H1 (cell line): Measurements from ENCODE around the gene DEPDC4. TPM values are rescaled to one million over a fixed set of nuclear protein-coding genes. Genes with fewer than 3 reads are reported as not detected.

Experiments used
- CTCF ChIA-PET: fragments of 300-600 bp; sonication (Branson Sonifier 250); formaldehyde crosslinking; loops from one replicate; lab custom pipeline; 2021; ENCODE audit not compliant: partially characterized antibody; lab: Charles Lee
- POLR2A ChIA-PET: fragments of 300-600 bp; sonication (Branson Sonifier 250); formaldehyde crosslinking; loops from one replicate; lab custom pipeline; 2021; ENCODE audit warnings: inconsistent platforms; ENCODE audit not compliant: partially characterized antibody; lab: Charles Lee
- DNase-seq, 2 experiments: peaks; one replicate each; pipeline versions ENCODE4 v3.0.0 to v3.0.0-alpha.2; 2010 to 2022; ENCODE audit warnings: low spot score in 2 of 2, low read depth in 1 of 2, mixed read lengths in 1 of 2
- FAIRE-seq: peaks from 2 replicates; lab custom pipeline; 2011; peaks lifted over from hg19 to GRCh38; lab: Jason Lieb, UNC
- H2AFZ ChIP-seq: 2 replicates; pipeline ENCODE4 v1.8.1; 2012; ENCODE audit warnings: low read length, inconsistent platforms
- H2AK5ac ChIP-seq: 2 replicates; pipeline ENCODE4 v1.6.1; 2013; ENCODE audit warnings: low read depth, low read length
- H2BK120ac ChIP-seq: replicated peaks from 2 replicates; pipeline ENCODE3; 2013; ENCODE audit warnings: low read depth, low read length, inconsistent platforms
- H2BK12ac ChIP-seq: 2 replicates; pipeline ENCODE4 v1.6.1; 2013; ENCODE audit warnings: low read depth, low read length
- H2BK15ac ChIP-seq: 2 replicates; pipeline ENCODE4 v1.6.1; 2013; ENCODE audit warnings: low read length
- H2BK20ac ChIP-seq: 2 replicates; pipeline ENCODE4 v1.6.1; 2013; ENCODE audit warnings: low read length
- H2BK5ac ChIP-seq: 2 replicates; pipeline ENCODE4 v1.6.1; 2013; ENCODE audit warnings: low read depth, low read length
- H3K14ac ChIP-seq: 2 replicates; pipeline ENCODE4 v1.6.1; 2013; ENCODE audit warnings: inconsistent platforms; ENCODE audit not compliant: insufficient read length
- H3K18ac ChIP-seq: 2 replicates; pipeline ENCODE4 v1.6.1; 2013; ENCODE audit warnings: low read length; ENCODE audit errors: extremely low read depth
- H3K23ac ChIP-seq: 2 replicates; pipeline ENCODE4 v1.6.1; 2013; ENCODE audit warnings: inconsistent platforms; ENCODE audit not compliant: insufficient read length
- H3K23me2 ChIP-seq: 2 replicates; pipeline ENCODE4 v1.6.1; 2013; ENCODE audit warnings: low read depth, low read length
- H3K27ac ChIP-seq: 2 replicates; pipeline ENCODE4 v1.6.1; 2011; ENCODE audit warnings: low read depth, low read length, inconsistent platforms
- H3K27me3 ChIP-seq, 4 experiments: replicated peaks in 1 of 4; 1 replicate in 1 of 4; 2 replicates in 3 of 4; pipeline versions ENCODE4 v1.6.1 to v1.8.1; 2011 to 2013; ENCODE audit warnings: low read length in 3 of 4, mild to moderate bottlenecking in 3 of 4, inconsistent platforms in 2 of 4, mixed read lengths in 2 of 4, moderate library complexity in 1 of 4; ENCODE audit not compliant: control insufficient read depth in 3 of 4, insufficient read depth in 3 of 4; ENCODE audit errors: extremely low read depth in 1 of 4
- H3K36me3 ChIP-seq, 4 experiments: 2 replicates each; pipeline versions ENCODE4 v1.6.1 to v1.8.1; 2011 to 2013; ENCODE audit warnings: mild to moderate bottlenecking in 4 of 4, low read length in 3 of 4, moderate library complexity in 2 of 4, control low read depth in 1 of 4, inconsistent platforms in 1 of 4; ENCODE audit not compliant: insufficient read depth in 4 of 4, control insufficient read depth in 2 of 4
- H3K4ac ChIP-seq: replicated peaks from 2 replicates; pipeline ENCODE3; 2013; ENCODE audit warnings: low read length, low read depth, mixed read lengths, inconsistent platforms; ENCODE audit not compliant: insufficient read length
- H3K4me1 ChIP-seq, 4 experiments: replicated peaks in 1 of 4; 1 replicate in 1 of 4; 2 replicates in 3 of 4; pipeline versions ENCODE4 v1.6.1 to v1.8.1; 2011 to 2013; ENCODE audit warnings: low read length in 3 of 4, inconsistent platforms in 2 of 4, mixed read lengths in 1 of 4; ENCODE audit not compliant: insufficient read depth in 4 of 4, control insufficient read depth in 3 of 4
- H3K4me2 ChIP-seq, 2 experiments: 2 replicates each; pipeline versions ENCODE4 v1.6.1 to v1.8.1; 2011 to 2013; ENCODE audit warnings: low read depth in 2 of 2, low read length in 2 of 2, control low read depth in 1 of 2, inconsistent platforms in 1 of 2, mild to moderate bottlenecking in 1 of 2; ENCODE audit not compliant: insufficient read depth in 1 of 2
- H3K4me3 ChIP-seq, 4 experiments: fragments of 200-600, 300-600 bp in 1 of 4; sonication (generic), shearing (Covaris generic), sonication (Bioruptor Twin) in 1 of 4; 2 replicates each; pipeline versions ENCODE4 v1.5.1 to v1.8.1; 2011 to 2016; ENCODE audit warnings: low read length in 4 of 4, low read depth in 3 of 4, control low read depth in 2 of 4, inconsistent platforms in 2 of 4, mild to moderate bottlenecking in 2 of 4, mixed read lengths in 1 of 4, moderate library complexity in 1 of 4; ENCODE audit not compliant: insufficient read depth in 2 of 4; ENCODE audit errors: extremely low read depth in 1 of 4
- H3K56ac ChIP-seq: replicated peaks from 2 replicates; pipeline ENCODE3; 2013; ENCODE audit warnings: low read depth, mild to moderate bottlenecking, mixed read lengths, low read length, inconsistent platforms; ENCODE audit not compliant: insufficient read length
- H3K79me1 ChIP-seq: 2 replicates; pipeline ENCODE4 v1.6.1; 2013; ENCODE audit warnings: low read depth, low read length, control low read depth
- H3K79me2 ChIP-seq, 2 experiments: 2 replicates each; pipeline versions ENCODE4 v1.6.1 to v1.8.1; 2012 to 2013; ENCODE audit warnings: low read length in 2 of 2, mild to moderate bottlenecking in 2 of 2, inconsistent platforms in 1 of 2; ENCODE audit not compliant: insufficient read depth in 2 of 2, control insufficient read depth in 1 of 2
- H3K9ac ChIP-seq, 4 experiments: replicated peaks in 1 of 4; 1 replicate in 1 of 4; 2 replicates in 3 of 4; pipeline versions ENCODE4 v1.6.1 to v1.8.1; 2011 to 2013; ENCODE audit warnings: low read depth in 3 of 4, low read length in 3 of 4, control low read depth in 2 of 4, mild to moderate bottlenecking in 2 of 4, moderate library complexity in 2 of 4, inconsistent platforms in 1 of 4; ENCODE audit errors: extremely low read depth in 1 of 4
- H3K9me3 ChIP-seq, 2 experiments: 2 replicates each; pipeline versions ENCODE4 v1.6.1 to v1.8.1; 2012 to 2013; ENCODE audit warnings: mild to moderate bottlenecking in 2 of 2, moderate library complexity in 2 of 2, control low read depth in 1 of 2, inconsistent platforms in 1 of 2, low read depth in 1 of 2, low read length in 1 of 2, mixed read lengths in 1 of 2; ENCODE audit not compliant: insufficient read depth in 2 of 2
- H4K20me1 ChIP-seq, 2 experiments: replicated peaks in 1 of 2; 2 replicates each; pipeline versions ENCODE3 to v1.8.1; 2011 to 2013; ENCODE audit warnings: inconsistent platforms in 2 of 2, low read length in 2 of 2, mild to moderate bottlenecking in 1 of 2; ENCODE audit not compliant: insufficient read depth in 2 of 2, control insufficient read depth in 1 of 2
- H4K5ac ChIP-seq: 2 replicates; pipeline ENCODE4 v1.6.1; 2013; ENCODE audit warnings: low read length, low read depth, mixed read lengths, inconsistent platforms; ENCODE audit not compliant: insufficient read length
- H4K8ac ChIP-seq: 2 replicates; pipeline ENCODE4 v1.8.0; 2013; ENCODE audit warnings: mild to moderate bottlenecking, moderate library complexity, low read length, inconsistent platforms; ENCODE audit not compliant: insufficient read depth; ENCODE audit errors: extremely low read depth
- H4K91ac ChIP-seq: replicated peaks from 2 replicates; pipeline ENCODE3; 2013; ENCODE audit warnings: low read length, mixed read lengths, inconsistent platforms; ENCODE audit not compliant: insufficient read length
- CTCF ChIP-seq, 3 experiments: IDR thresholded peaks; 1 replicate in 2 of 3; 2 replicates in 1 of 3; pipeline versions ENCODE4 v1.5.1 to v1.6.1; 2011; ENCODE audit warnings: low read length in 3 of 3, mild to moderate bottlenecking in 3 of 3, inconsistent platforms in 2 of 3, low read depth in 1 of 3, moderate library complexity in 1 of 3; ENCODE audit not compliant: insufficient read depth in 1 of 3; ENCODE audit errors: control extremely low read depth in 1 of 3
- RAD21 ChIP-seq, 2 experiments: IDR thresholded peaks in 1 of 2; conservative IDR thresholded peaks in 1 of 2; 2 replicates each; pipeline ENCODE4 v1.6.1; 2011; ENCODE audit warnings: low read depth in 2 of 2, low read length in 2 of 2, improper control_type of control experiment in 1 of 2, inconsistent platforms in 1 of 2, mild to moderate bottlenecking in 1 of 2, moderate library complexity in 1 of 2
- SP2 ChIP-seq: IDR thresholded peaks from 2 replicates; pipeline ENCODE4 v1.6.1; 2012; ENCODE audit warnings: mild to moderate bottlenecking, low read length, inconsistent platforms
- WGBS, 2 experiments: shearing (Covaris generic) in 1 of 2; methylation state at CpG; one replicate each; pipeline versions ENCODE4 v1.1.6 to v1.1.7; 2013 to 2015; ENCODE audit warnings: low lambda C conversion rate in 2 of 2, mixed read lengths in 2 of 2, inconsistent platforms in 1 of 2, low coverage in 1 of 2, missing lambda C conversion rate in 1 of 2; ENCODE audit not compliant: insufficient replicate concordance in 2 of 2, insufficient coverage in 1 of 2, insufficient read length in 1 of 2; ENCODE audit errors: extremely low coverage in 1 of 2, missing lambda C conversion rate in 1 of 2; 5-methylcytosine and 5-hydroxymethylcytosine counted together
- polyA plus RNA-seq, 7 experiments: library from polyadenylated mRNA; depleted of rRNA in 3 of 7; stranded (reverse) in 5 of 7; unstranded in 2 of 7; fragments of >200 nt in 5 of 7; fragments of 200-250 nt in 2 of 7; gene quantifications; 1 replicate in 5 of 7; 2 replicates in 1 of 7; 4 replicates in 1 of 7; pipeline versions ENCODE4 v1.2.1 to v1.2.3, GENCODE V29; 2011 to 2013; ENCODE audit warnings: missing spikeins in 2 of 7, mixed read lengths in 2 of 7
- total RNA-seq: library from RNA; stranded (reverse); fragmentation: NEBNext Ultra II Directional; extraction: Animal tissue kit (Norgen Biotek cat#: 25700); gene quantifications from 2 replicates; pipeline ENCODE4 v1.2.1, GENCODE V29; 2021

DEPDC4 gene
- total and polyA plus RNA-seq, 2 of the 8 experiments (the other 6 are each of a cell fraction or from before 2014, with no cell fraction given), result 0.80 to 3.8 TPM

DNA sequence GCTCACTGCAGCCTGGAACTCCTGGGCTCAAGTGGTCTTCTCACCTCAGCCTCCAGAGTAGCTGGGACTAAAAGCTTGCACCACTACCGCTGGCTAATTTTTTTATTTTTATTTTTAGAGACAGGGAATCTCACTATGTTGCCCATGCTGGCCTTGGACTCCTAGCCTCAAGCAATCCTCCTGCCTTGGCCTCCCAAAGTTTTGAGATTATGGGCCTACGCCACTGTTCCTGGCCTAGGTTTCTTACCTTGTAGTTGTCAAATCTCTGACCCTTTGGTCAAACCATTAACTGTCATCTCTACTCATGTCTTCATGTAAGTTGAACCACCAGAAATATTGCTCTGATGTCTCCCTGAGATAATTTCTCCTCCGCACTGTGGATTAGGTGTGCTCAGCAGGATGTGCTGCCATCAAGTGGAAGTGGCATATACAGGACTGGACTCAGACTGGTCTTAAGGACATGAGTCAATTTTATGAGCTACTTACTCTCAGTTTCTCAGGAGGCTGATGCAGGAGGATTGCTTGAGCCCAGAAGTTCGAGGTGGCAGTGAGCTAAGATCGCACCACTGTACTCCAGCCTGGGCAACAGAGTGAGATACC, 37.7 kb downstream of the DEPDC4 start:
- Histone ChIP-seq H4K5ac (no peak overlapping the region), H3K27ac (no peak overlapping the region), H3K56ac (no peak overlapping the region), H3K23ac (no peak overlapping the region), H3K23me2 (no peaks in the 10 kb centered on the region; the same call in 1 of the 2 replicates), H2AFZ (no peak overlapping the region), H3K79me2 (no peaks in the 10 kb centered on the region), H2AK5ac (no peak overlapping the region), H3K9ac (no peak overlapping the region), H3K36me3 (peaks cover 0 to 12% (median 3%) of the 10 kb centered on the region in 4 experiments; a peak in 3 of 8 replicates), H2BK20ac (no peak overlapping the region), H4K8ac (no peak overlapping the region), H2BK12ac (no peak overlapping the region), H3K4ac (no peak overlapping the region), H3K4me1 (no peaks in the 10 kb centered on the region), H2BK120ac (no peak overlapping the region), H2BK5ac (no peak overlapping the region), H3K18ac (no peak overlapping the region), H4K20me1 (no peaks in the 10 kb centered on the region), H3K27me3 (no peaks in the 10 kb centered on the region), H3K9me3 (no peaks in the 10 kb centered on the region), H3K4me2 (no peak overlapping the region), H4K91ac (no peak overlapping the region), H2BK15ac (no peak overlapping the region), H3K79me1 (no peaks in the 10 kb centered on the region), H3K14ac (no peak overlapping the region), H3K4me3 (no peak overlapping the region)
- no peak for DNase-seq
- TF ChIP-seq RAD21 (IDR thresholded peaks at IDR 0.05 in 1 of 2, conservative IDR thresholded peaks at IDR 0.05 in 1 of 2; ENCODE audit: low read depth in 2 of 2, low read length in 2 of 2) (peak; percentile 30 to 41; a peak in 3 of 4 replicates), CTCF (IDR thresholded peaks at IDR 0.05; ENCODE audit: control extremely low read depth in 1 of 3, insufficient read depth in 1 of 3, low read depth in 1 of 3, low read length in 3 of 3) (peak in 1 of 3 experiments; percentile 3; a peak in 1 of 4 replicates), SP2 (no peak)
- WGBS, 2 experiments, result 87% methylated on average over 5 of the region's 5 CpGs; no CpG with 5 or more reads in 1 of the 2 experiments
- POLR2A ChIA-PET, result interaction anchor here (0.9 to 1.1 kb wide), 3 partner anchors 22 to 307 kb away, joined by 3 read pairs; no protein-coding TSS in a partner anchor
- CTCF ChIA-PET, result interaction anchor here (0.6 to 2.6 kb wide), 13 partner anchors 8 to 438 kb away, joined by 3 to 8 read pairs (median 4); no protein-coding TSS in a partner anchor
- FAIRE-seq, result no peak
